Spleen (tissue), 11 donors: ENCODE results near the gene TEX22. TPM values are rescaled to one million over a fixed set of nuclear protein-coding genes. Genes with fewer than 3 reads are reported as not detected.

ENCODE experiments used
- DNase-seq: peaks from one replicate; pipeline ENCODE4 v3.0.0-alpha.2; 2020
- H3K27ac ChIP-seq, 8 donors: fragments of 200-600 bp; sonication (generic) in 7 of 8; 1 replicate in 4 of 8; 2 replicates in 4 of 8; pipeline versions ENCODE4 v1.5.0 to v1.8.0; 2016 to 2021; ENCODE audit warnings: inconsistent platforms in 4 of 8, mild to moderate bottlenecking in 4 of 8, moderate library complexity in 1 of 8
- H3K27me3 ChIP-seq, 7 donors: fragments of 200-600 bp; sonication (generic) in 6 of 7; replicated peaks in 1 of 7; 1 replicate in 4 of 7; 2 replicates in 3 of 7; pipeline versions ENCODE4 v1.5.0 to v1.8.0; 2016 to 2021; ENCODE audit warnings: inconsistent platforms in 3 of 7, mild to moderate bottlenecking in 1 of 7
- H3K36me3 ChIP-seq, 6 donors: fragments of 200-600 bp; sonication (generic) in 5 of 6; 1 replicate in 4 of 6; 2 replicates in 2 of 6; pipeline versions ENCODE4 v1.5.0 to v1.8.0; 2016 to 2021; ENCODE audit warnings: inconsistent platforms in 2 of 6
- H3K4me1 ChIP-seq, 6 donors: fragments of 200-600 bp; sonication (generic) in 5 of 6; 1 replicate in 3 of 6; 2 replicates in 3 of 6; pipeline versions ENCODE4 v1.5.0 to v1.8.0; 2016 to 2021; ENCODE audit warnings: inconsistent platforms in 3 of 6
- H3K4me3 ChIP-seq, 8 donors: fragments of 200-600 bp; sonication (generic) in 7 of 8; 1 replicate in 4 of 8; 2 replicates in 4 of 8; pipeline versions ENCODE4 v1.5.0 to v1.8.0; 2016 to 2021; ENCODE audit warnings: inconsistent platforms in 4 of 8, mild to moderate bottlenecking in 4 of 8, moderate library complexity in 2 of 8
- H3K9me3 ChIP-seq, 8 donors: fragments of 200-600 bp; sonication (generic) in 7 of 8; 1 replicate in 4 of 8; 2 replicates in 4 of 8; pipeline versions ENCODE4 v1.5.0 to v1.8.0; 2016 to 2021; ENCODE audit warnings: inconsistent platforms in 4 of 8
- CTCF ChIP-seq, 11 experiments: fragments of 200-600 bp in 7 of 11; fragments of 450-650 bp in 4 of 11; sonication (generic) in 4 of 11; IDR thresholded peaks in 8 of 11; conservative IDR thresholded peaks in 3 of 11; 1 replicate in 7 of 11; 2 replicates in 4 of 11; pipeline versions ENCODE4 v1.4.0 to v1.8.0; 2016 to 2021; ENCODE audit warnings: antibody characterized with exemption in 11 of 11, inconsistent platforms in 4 of 11, mild to moderate bottlenecking in 1 of 11
- POLR2A ChIP-seq, 3 donors: fragments of 450-650 bp; IDR thresholded peaks; one replicate each; pipeline ENCODE4 v1.5.1; 2017; ENCODE audit warnings: antibody characterized with exemption in 3 of 3, mild to moderate bottlenecking in 1 of 3
- POLR2AphosphoS5 ChIP-seq, 3 donors: sonication (generic); formaldehyde crosslinking; IDR thresholded peaks; one replicate each; pipeline ENCODE4 v1.5.1; 2017; ENCODE audit warnings: antibody characterized with exemption in 3 of 3
- WGBS, 5 donors: extraction: QIAGEN DNeasy Blood & Tissue Kit in 3 of 5; methylation state at CpG; one replicate each; pipeline versions ENCODE4 v1.1.5 to v1.1.7; 2013 to 2018; 5-methylcytosine and 5-hydroxymethylcytosine counted together
- intact Hi-C: fragments of 100-400 bp; cut with DNase I; formaldehyde crosslinking; loops from one replicate; pipeline ENCODE4 v1.15.0; 2023; ENCODE audit warnings: low total_unique reads
- polyA plus RNA-seq, 3 donors: library from polyadenylated mRNA; stranded (reverse); fragments of 200-250 nt; gene quantifications; one replicate each; pipeline ENCODE4 v1.2.1, GENCODE V29; 2013
- total RNA-seq, 7 donors: library from RNA; depleted of rRNA in 3 of 7; stranded (reverse); fragments of >200 nt in 3 of 7; fragmentation: NEBNext Ultra II Directional in 4 of 7; extraction: Animal tissue kit (Norgen Biotek cat#: 25700) in 4 of 7; gene quantifications; one replicate each; pipeline versions ENCODE4 v1.1.0 to v1.2.1, GENCODE V29; 2016 to 2021
- donor health status: healthy with polysubstance abuse.
- donor health status: DM: no; HTN: no; CAD: no; lungs with moderate emphysema.
- donor health status: DM: no; HTN: no; CAD: no.
- donor health status: Bipolar disorder and iron deficiency.
- donor health status: healthy.
- donor health status: DM: no; HTN: no; CAD: no.
- donor health status: DM: yes; HTN: yes; CAD: no.

The TEX22 gene
- total and polyA plus RNA-seq, 10 donors, result 0.33 to 5.3 (median 1.0) TPM

- peak overlapping the region in 2 of 8 donors; percentile 74 to 76 for H3K27ac ChIP-seq
- H3K9me3 ChIP-seq, result no peaks in the 10 kb centered on the region
- TF ChIP-seq POLR2A (IDR thresholded peaks at IDR 0.05), result no peak
- no peak for TF ChIP-seq CTCF (IDR thresholded peaks at IDR 0.05 in 8 of 11, conservative IDR thresholded peaks at IDR 0.05 in 3 of 11)
- no peak for TF ChIP-seq POLR2AphosphoS5 (IDR thresholded peaks at IDR 0.05)
- peaks cover 0 to 38% (median under 1%) of the 10 kb centered on the region in 6 donors for H3K36me3 ChIP-seq
- intact Hi-C loops, result no loop called here
- H3K4me3 ChIP-seq, result no peak overlapping the region
- WGBS, 5 donors, result 91 to 97% (median 93%) methylated on average over 12 to 14 of the region's 14 CpGs
- H3K27me3 ChIP-seq, result no peaks in the 10 kb centered on the region
- H3K4me1 ChIP-seq, result peaks cover 7 to 75% (median 41%) of the 10 kb centered on the region in 6 donors
- DNase-seq, result peak; percentile 75
Measured at GRCh38 chr14:105393151-105393550, 5.2 kb upstream of the TEX22 start.

- Histone ChIP-seq H3K27me3 (no peaks in the 10 kb centered on the region), H3K9me3 (no peaks in the 10 kb centered on the region), H3K27ac (peak overlapping the region in 2 of 8 donors; percentile 74 to 76), H3K36me3 (peaks cover 0 to 34% (median 0%) of the 10 kb centered on the region in 6 donors), H3K4me3 (no peak overlapping the region), H3K4me1 (peaks cover 16 to 70% (median 39%) of the 10 kb centered on the region in 6 donors)
- WGBS, 5 donors, result 85 to 89% (median 87%) methylated on average over 20 to 25 of the region's 25 CpGs
- peak; percentile 72 for DNase-seq
- peak in 1 of 3 donors; percentile 3 for TF ChIP-seq POLR2AphosphoS5 (IDR thresholded peaks at IDR 0.05)
- TF ChIP-seq CTCF (IDR thresholded peaks at IDR 0.05 in 8 of 11, conservative IDR thresholded peaks at IDR 0.05 in 3 of 11), result no peak
- intact Hi-C loops, result no loop called here
Measured at GRCh38 chr14:105394714-105395537, 3.4 kb upstream of the TEX22 start.

DNA sequence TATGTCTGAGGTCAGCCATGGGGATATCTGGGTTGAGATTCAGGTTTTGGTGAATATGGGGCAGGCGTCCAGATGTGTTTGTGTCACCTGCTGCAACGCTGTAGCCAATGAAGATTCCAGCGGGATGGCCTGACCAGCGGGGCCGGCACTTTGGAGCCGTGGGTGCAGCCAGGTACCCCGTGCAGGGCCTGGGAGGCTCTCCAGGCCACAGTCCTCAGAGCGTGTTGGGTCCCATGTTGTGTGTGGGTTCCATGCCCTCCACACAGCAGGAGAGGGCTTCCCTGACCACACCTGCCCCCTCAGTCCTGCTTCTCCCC is 2.8 kb upstream of the TEX22 start:
- no peaks in the 10 kb centered on the region for H3K27me3 ChIP-seq
- intact Hi-C loops, result no loop called here
- TF ChIP-seq POLR2AphosphoS5 (IDR thresholded peaks at IDR 0.05), result no peak
- TF ChIP-seq POLR2A (IDR thresholded peaks at IDR 0.05), result no peak
- no peak for TF ChIP-seq CTCF (IDR thresholded peaks at IDR 0.05 in 8 of 11, conservative IDR thresholded peaks at IDR 0.05 in 3 of 11)
- H3K36me3 ChIP-seq, result peaks cover 0 to 37% (median 0%) of the 10 kb centered on the region in 6 donors
- DNase-seq, result no peak
- H3K27ac ChIP-seq, result peak overlapping the region in 2 of 8 donors; percentile 16
- no peaks in the 10 kb centered on the region for H3K9me3 ChIP-seq
- no peak overlapping the region for H3K4me3 ChIP-seq
- H3K4me1 ChIP-seq, result peaks cover 11 to 70% (median 38%) of the 10 kb centered on the region in 6 donors
- WGBS, 5 donors, result 89 to 99% (median 94%) methylated on average over 8 of the region's 8 CpGs

GRCh38 chr14:105397350-105397931 is 897 bp upstream of the TEX22 start:
- peak overlapping the region in 7 of 8 donors; percentile 59 to 79 (median 73) for H3K4me3 ChIP-seq
- peaks cover 0 to 17% (median 7%) of the 10 kb centered on the region in 8 donors for H3K9me3 ChIP-seq
- TF ChIP-seq POLR2AphosphoS5 (IDR thresholded peaks at IDR 0.05) (peak in 1 of 3 donors; percentile 22), POLR2A (IDR thresholded peaks at IDR 0.05) (no peak)
- peaks cover 0 to 40% (median 9%) of the 10 kb centered on the region in 6 donors for H3K36me3 ChIP-seq
- no peaks in the 10 kb centered on the region for H3K27me3 ChIP-seq
- intact Hi-C loops, result no loop called here
- 78 to 94% (median 89%) methylated on average over 10 to 13 of the region's 13 CpGs for WGBS, 5 donors
- H3K27ac ChIP-seq, result peak overlapping the region; percentile 92 to 97 (median 94)
- DNase-seq, result peak; percentile 83
- peaks cover 10 to 62% (median 32%) of the 10 kb centered on the region in 6 donors for H3K4me1 ChIP-seq
